Thoracic aorta (tissue), 2 donors: ENCODE results near the gene SLC49A3. TPM values are rescaled to one million over a fixed set of nuclear protein-coding genes. Genes with fewer than 3 reads are reported as not detected.

ENCODE experiments used
- ATAC-seq: fragments of 150-250 bp; one replicate; pipeline ENCODE4 v1.8.0; 2017; ENCODE audit warnings: low read depth; ENCODE audit not compliant: insufficient number of reproducible peaks, low FRiP score
- DNase-seq: peaks from one replicate; pipeline ENCODE4 v3.0.0-alpha.2; 2020; ENCODE audit warnings: low spot score
- H3K27ac ChIP-seq, 2 donors: fragments of 200-600 bp; sonication (generic); 1 replicate in 1 of 2; 2 replicates in 1 of 2; pipeline ENCODE4 v1.5.1; 2016; ENCODE audit warnings: mild to moderate bottlenecking in 2 of 2, moderate library complexity in 2 of 2
- H3K27me3 ChIP-seq: fragments of 200-600 bp; sonication (generic); replicated peaks from 2 replicates; pipeline ENCODE4 v1.6.0; 2016; ENCODE audit warnings: mild to moderate bottlenecking; ENCODE audit not compliant: insufficient read depth
- H3K36me3 ChIP-seq: fragments of 200-600 bp; sonication (generic); one replicate; pipeline ENCODE4 v1.5.1; 2016
- H3K4me1 ChIP-seq, 2 donors: fragments of 200-600 bp; sonication (generic); 1 replicate in 1 of 2; 2 replicates in 1 of 2; pipeline versions ENCODE4 v1.5.1 to v1.6.0; 2016; ENCODE audit warnings: low read depth in 2 of 2, mild to moderate bottlenecking in 1 of 2; ENCODE audit not compliant: control insufficient read depth in 1 of 2
- H3K4me3 ChIP-seq: fragments of 200-600 bp; sonication (generic); 2 replicates; pipeline ENCODE4 v1.5.1; 2016; ENCODE audit warnings: mild to moderate bottlenecking
- H3K9me3 ChIP-seq: fragments of 200-600 bp; sonication (generic); 2 replicates; pipeline ENCODE4 v1.5.1; 2016
- CTCF ChIP-seq: fragments of 200-600 bp; sonication (generic); IDR thresholded peaks from one replicate; pipeline ENCODE4 v1.5.1; 2019; ENCODE audit warnings: antibody characterized with exemption
- total RNA-seq, 2 donors: library from RNA; depleted of rRNA; stranded (reverse); fragments of >200 nt; gene quantifications; one replicate each; pipeline versions ENCODE4 v1.1.0 to v1.2.3, GENCODE V29; 2016

Gene SLC49A3
- total RNA-seq, 2 donors from 2014 or later, result 9.1 to 26.0 TPM

- DNase-seq (no peak), ATAC-seq (no peak)
- no peaks in the 10 kb centered on the region for H3K27me3 ChIP-seq
- H3K36me3 ChIP-seq, result no peaks in the 10 kb centered on the region
- no peak overlapping the region for H3K27ac ChIP-seq
- H3K9me3 ChIP-seq, result no peaks in the 10 kb centered on the region
- TF ChIP-seq CTCF, result no peak
- no peak overlapping the region for H3K4me3 ChIP-seq
- H3K4me1 ChIP-seq, result no peaks in the 10 kb centered on the region
Observed at GRCh38 chr4:653080-653821, 35.7 kb downstream of the SLC49A3 start.

GRCh38 chr4:651884-652642 is 36.9 kb downstream of the SLC49A3 start:
- Histone ChIP-seq H3K36me3 (no peaks in the 10 kb centered on the region), H3K4me3 (no peak overlapping the region), H3K27ac (no peak overlapping the region), H3K9me3 (no peaks in the 10 kb centered on the region), H3K27me3 (no peaks in the 10 kb centered on the region), H3K4me1 (no peaks in the 10 kb centered on the region)
- ATAC-seq (no peak), DNase-seq (no peak)
- TF ChIP-seq CTCF, result no peak

- Histone ChIP-seq H3K36me3 (no peaks in the 10 kb centered on the region), H3K4me3 (no peak overlapping the region), H3K9me3 (no peaks in the 10 kb centered on the region), H3K27me3 (no peaks in the 10 kb centered on the region), H3K4me1 (no peaks in the 10 kb centered on the region), H3K27ac (no peak overlapping the region)
- no peak for ATAC-seq
- DNase-seq, result no peak
- no peak for TF ChIP-seq CTCF
Observed at GRCh38 chr4:650951-651883, 37.7 kb downstream of the SLC49A3 start.

- no peak overlapping the region for H3K4me3 ChIP-seq
- no peak for TF ChIP-seq CTCF
- H3K27me3 ChIP-seq, result no peaks in the 10 kb centered on the region
Observed at GRCh38 chr4:650461-650860, 38.5 kb downstream of the SLC49A3 start.

More at GRCh38 chr4:650461-650860, 38.5 kb downstream of the SLC49A3 start:
- Histone ChIP-seq H3K9me3 (no peaks in the 10 kb centered on the region), H3K36me3 (no peaks in the 10 kb centered on the region), H3K27ac (no peak overlapping the region), H3K4me1 (no peaks in the 10 kb centered on the region)
- ATAC-seq (no peak), DNase-seq (no peak)
